Bronchial epithelial cell (primary cell): Measurements from ENCODE around the gene WNT3A. TPM values are rescaled to one million over a fixed set of nuclear protein-coding genes. Genes with fewer than 3 reads are reported as not detected.
"Not testable (repeated sequence)": the region's sequence is repeated elsewhere in the genome, so short reads cannot be mapped to it uniquely, and the experiment has no call there.

Source experiments
- DNase-seq: peaks from one replicate; pipeline ENCODE4 v3.0.0-alpha.2; 2010; ENCODE audit warnings: low read depth
- FAIRE-seq: peaks from 2 replicates; lab custom pipeline; 2011; peaks lifted over from hg19 to GRCh38; lab: Jason Lieb, UNC
- H3K27me3 ChIP-seq: 2 replicates; pipeline ENCODE4 v1.5.1; 2011; ENCODE audit warnings: low read length; ENCODE audit not compliant: control insufficient read depth, insufficient read depth
- H3K36me3 ChIP-seq: 2 replicates; pipeline ENCODE4 v1.5.1; 2011; ENCODE audit warnings: low read length; ENCODE audit not compliant: control insufficient read depth, insufficient read depth
- H3K4me3 ChIP-seq: 2 replicates; pipeline ENCODE4 v1.5.1; 2011; ENCODE audit warnings: mild to moderate bottlenecking, low read depth, low read length, control low read depth
- total RNA-seq: library from RNA; depleted of rRNA; stranded (reverse); fragments of >200 nt; gene quantifications from 2 replicates; pipeline ENCODE4 v1.2.1, GENCODE V29; 2014
- TF ChIP-seq, protein P1 (sequence below): IDR thresholded peaks from 2 replicates; pipeline ENCODE4 v1.5.1; 2011; ENCODE audit warnings: mild to moderate bottlenecking, moderate library complexity, low read length, control low read depth, inconsistent platforms; ENCODE audit not compliant: insufficient read depth, severe bottlenecking

The WNT3A gene
- total RNA-seq, 1 donor from 2014 or later: not detected

DNA sequence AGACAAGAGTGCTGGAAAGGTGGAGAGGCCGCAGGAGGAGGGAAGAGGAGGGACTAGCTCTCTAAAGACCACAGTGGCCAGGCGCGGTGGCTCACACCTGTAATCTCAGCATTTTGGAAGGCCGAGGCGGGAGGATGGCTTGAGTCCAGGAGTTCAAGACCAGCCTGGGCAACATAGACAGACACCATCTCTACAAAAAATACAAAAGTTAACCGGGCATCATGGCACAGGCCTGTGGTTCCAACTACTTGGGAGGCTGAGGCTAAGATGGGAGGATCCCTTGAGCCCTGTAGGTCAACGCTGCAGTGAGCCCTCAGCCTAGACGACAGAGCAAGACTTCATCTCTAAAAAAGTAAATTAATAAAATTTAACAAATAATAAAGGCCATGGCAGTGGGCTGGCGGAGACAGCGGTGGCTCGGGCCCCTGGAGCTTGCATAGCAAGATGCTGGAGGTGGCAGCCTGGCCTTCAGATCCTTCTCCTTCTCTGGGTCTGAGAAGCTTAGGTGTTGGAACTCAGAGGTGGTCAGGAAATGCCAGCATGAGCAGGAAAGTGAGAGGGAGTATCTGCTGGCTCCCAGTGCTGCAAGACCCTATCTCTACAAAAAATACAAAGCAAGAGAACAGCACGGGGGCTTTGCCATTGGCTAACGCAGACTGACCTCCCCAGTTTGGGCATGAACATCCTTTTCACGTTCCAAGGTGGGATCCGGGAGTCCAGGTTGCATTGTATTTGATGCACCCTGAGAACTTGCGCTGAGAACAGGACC is 10.7 kb downstream of the WNT3A start:
- no peak overlapping the region for H3K4me3 ChIP-seq
- no peaks in the 10 kb centered on the region for H3K27me3 ChIP-seq
- no peaks in the 10 kb centered on the region for H3K36me3 ChIP-seq
- DNase-seq (no peak), FAIRE-seq (no peak)
- TF ChIP-seq, protein P1, sequence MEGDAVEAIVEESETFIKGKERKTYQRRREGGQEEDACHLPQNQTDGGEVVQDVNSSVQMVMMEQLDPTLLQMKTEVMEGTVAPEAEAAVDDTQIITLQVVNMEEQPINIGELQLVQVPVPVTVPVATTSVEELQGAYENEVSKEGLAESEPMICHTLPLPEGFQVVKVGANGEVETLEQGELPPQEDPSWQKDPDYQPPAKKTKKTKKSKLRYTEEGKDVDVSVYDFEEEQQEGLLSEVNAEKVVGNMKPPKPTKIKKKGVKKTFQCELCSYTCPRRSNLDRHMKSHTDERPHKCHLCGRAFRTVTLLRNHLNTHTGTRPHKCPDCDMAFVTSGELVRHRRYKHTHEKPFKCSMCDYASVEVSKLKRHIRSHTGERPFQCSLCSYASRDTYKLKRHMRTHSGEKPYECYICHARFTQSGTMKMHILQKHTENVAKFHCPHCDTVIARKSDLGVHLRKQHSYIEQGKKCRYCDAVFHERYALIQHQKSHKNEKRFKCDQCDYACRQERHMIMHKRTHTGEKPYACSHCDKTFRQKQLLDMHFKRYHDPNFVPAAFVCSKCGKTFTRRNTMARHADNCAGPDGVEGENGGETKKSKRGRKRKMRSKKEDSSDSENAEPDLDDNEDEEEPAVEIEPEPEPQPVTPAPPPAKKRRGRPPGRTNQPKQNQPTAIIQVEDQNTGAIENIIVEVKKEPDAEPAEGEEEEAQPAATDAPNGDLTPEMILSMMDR: no peak

DNA sequence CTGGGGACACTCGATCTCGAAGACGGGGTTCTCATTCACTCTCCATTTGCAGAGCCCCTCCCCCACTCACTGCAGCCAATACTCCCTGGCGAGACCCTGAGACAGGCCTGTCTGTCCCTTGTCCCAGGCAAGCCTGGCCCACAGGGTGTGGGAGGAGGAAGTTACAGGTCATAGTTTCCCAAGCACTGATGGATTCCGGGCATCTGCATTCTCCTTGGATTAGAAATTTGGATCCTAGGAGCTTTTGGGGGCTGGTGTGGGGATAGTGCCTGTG is 11.3 kb downstream of the WNT3A start:
- Histone ChIP-seq H3K4me3 (no peak overlapping the region), H3K36me3 (no peaks in the 10 kb centered on the region), H3K27me3 (no peaks in the 10 kb centered on the region)
- TF ChIP-seq, protein P1: no peak
- FAIRE-seq (no peak), DNase-seq (no peak)

- no peak for DNase-seq
- no peaks in the 10 kb centered on the region for H3K27me3 ChIP-seq
Observed at GRCh38 chr1:228018961-228019721, 12.3 kb downstream of the WNT3A start.

GRCh38 chr1:228019722-228020083 is 12.9 kb downstream of the WNT3A start:
- not testable (repeated sequence) for H3K27me3 ChIP-seq, FAIRE-seq, H3K4me3 ChIP-seq, H3K36me3 ChIP-seq, DNase-seq

More at GRCh38 chr1:228018961-228019721, 12.3 kb downstream of the WNT3A start:
- FAIRE-seq: no peak
- Histone ChIP-seq H3K36me3 (no peaks in the 10 kb centered on the region), H3K4me3 (no peak overlapping the region)
- TF ChIP-seq, protein P1: no peak

DNA sequence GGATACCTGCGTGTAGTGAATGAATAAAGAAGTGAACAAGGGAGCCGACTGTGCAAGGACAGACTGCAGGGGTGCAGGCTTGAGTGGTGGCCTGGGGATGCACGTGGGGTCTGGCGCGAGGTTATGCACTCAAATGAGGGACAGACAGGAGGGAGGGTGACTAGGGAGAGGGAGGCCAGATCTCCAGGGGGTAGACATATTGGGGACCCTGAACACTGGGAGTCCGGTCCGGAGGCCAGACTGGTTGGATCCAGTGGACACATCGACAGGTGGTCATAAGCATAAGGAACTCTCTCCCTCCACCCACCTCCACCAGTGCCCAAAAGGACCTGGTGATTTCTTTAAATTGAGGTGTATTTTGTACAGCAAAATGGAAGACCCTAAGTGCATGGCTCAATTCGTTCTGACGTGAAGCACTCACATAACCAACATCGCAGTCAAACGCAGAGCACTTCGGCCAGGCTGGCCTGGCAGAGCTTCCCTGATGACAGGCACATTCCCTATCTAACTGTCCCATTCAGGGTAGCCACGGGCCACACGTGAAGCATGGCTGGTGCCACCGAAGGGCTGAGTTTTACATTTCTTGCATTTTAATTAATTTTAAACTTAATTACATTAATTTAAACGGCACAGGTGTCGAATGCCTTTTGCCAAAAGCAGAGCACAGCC is 14.0 kb downstream of the WNT3A start:
- H3K27me3 ChIP-seq: no peaks in the 10 kb centered on the region
- FAIRE-seq (no peak), DNase-seq (no peak)
- TF ChIP-seq, protein P1: no peak
- H3K4me3 ChIP-seq: no peak overlapping the region
- H3K36me3 ChIP-seq: no peaks in the 10 kb centered on the region

DNA sequence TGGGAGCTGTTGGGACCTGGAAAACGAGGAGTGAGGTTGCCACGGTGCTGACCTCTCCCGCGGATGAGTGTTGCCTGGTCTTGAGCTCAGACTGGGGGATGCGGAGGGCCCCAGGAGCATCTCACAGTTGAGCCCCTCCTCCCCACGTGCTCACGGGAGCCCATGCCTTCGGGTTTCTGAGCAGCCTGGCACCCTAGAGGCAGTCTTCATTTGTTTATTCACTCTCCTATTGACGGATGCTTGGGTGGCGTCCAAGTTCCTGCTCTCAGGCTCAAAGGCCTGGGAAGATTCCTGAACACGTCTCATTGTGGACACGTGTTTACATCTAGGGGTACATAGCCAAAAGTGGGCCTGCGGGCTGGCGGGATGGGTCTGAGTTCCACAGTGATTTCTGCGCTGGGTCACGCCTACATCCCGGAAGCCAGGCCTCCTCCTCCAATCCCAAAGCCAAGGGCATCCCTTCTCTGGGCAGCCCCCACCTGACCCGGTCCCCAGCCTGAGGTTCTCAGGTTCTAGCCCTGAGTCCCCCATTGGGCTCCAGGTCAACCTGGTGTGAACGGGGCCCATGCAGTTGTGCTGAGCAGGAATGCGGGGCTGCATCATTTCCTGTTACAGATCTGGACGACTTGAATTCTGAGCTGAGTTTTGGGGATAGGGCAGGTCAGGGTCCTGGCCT is 14.7 kb downstream of the WNT3A start:
- peak; percentile 16 for DNase-seq
- TF ChIP-seq, protein P1: no peak
- Histone ChIP-seq H3K4me3 (no peak overlapping the region), H3K27me3 (no peaks in the 10 kb centered on the region), H3K36me3 (no peaks in the 10 kb centered on the region)
- no peak for FAIRE-seq
